GM18499 (cell line): Measurements from ENCODE around the gene STRN4.

Source experiments
- ATAC-seq: cut with Tn5 transposase; IDR thresholded peaks from one replicate; pipeline ENCODE4 v1.9.1; 2021; ENCODE audit warnings: moderate number of reproducible peaks; ENCODE audit not compliant: insufficient read depth, unreplicated experiment

STRN4 gene

DNA sequence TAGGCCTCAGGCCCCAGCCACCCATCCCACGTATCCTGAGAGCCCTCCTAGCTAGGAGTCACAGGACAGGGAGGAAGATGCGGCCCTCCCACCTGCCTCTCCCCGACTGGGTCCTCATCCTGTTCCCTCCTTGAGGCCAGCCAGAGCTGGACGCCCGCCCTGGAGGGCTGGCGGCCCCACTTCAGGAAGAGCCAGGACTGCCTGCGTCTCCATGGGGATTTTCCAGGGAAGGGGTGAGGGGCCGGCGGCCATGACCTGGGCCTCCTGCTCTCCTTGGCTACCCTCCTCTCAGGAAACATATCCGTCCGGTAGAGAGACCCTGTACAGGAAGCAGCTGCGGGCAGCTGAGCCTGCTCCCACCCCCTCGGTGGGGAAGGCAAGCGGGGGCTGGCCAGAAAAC lies 18.0 kb downstream of the STRN4 start:
- no peak for ATAC-seq

DNA sequence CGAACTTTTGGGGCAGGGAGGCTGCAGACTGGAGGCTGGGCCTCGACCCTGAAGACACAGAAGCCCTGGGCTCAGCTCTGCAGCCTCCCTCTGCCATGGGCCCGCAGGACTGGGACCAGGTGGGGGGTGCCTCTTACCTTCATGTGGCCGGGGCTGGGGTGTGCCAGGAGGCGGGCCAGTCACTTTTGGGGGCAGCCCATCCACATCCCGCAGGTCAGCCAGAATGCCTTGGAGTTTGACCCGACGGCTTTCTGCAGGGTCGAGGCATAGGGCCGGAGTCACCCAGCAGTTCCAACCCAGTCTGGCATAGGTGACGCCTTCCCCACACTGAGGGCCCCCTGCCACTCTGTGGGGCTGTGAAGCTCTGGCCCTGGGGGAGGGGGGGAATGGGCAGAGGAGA lies 18.5 kb downstream of the STRN4 start:
- no peak for ATAC-seq

DNA sequence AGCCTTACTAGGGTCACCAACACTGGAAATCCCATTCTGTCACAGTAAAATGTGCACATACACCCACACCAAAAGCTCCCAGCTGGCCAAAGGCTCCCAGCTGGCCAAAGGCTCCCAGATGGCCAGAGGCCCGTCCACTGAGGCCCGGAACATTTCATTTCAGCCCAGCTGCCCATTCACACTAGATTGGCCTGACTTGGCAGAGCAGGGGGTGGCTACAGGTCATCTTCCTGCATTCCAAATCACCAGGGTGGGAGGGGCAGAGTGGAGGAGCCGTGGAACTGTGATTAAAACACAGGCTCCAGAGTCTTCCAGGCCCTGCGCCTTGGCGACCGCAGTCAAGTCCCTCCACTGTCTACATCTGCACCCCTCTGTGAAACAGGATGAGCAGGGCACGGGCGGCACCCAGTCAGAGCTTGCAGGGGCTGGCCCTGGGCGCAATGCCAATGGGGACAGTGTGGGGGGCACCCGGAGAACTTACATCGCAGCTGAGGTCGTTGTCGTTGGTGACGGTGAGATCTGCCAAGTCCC lies 19.2 kb downstream of the STRN4 start:
- no peak for ATAC-seq

DNA sequence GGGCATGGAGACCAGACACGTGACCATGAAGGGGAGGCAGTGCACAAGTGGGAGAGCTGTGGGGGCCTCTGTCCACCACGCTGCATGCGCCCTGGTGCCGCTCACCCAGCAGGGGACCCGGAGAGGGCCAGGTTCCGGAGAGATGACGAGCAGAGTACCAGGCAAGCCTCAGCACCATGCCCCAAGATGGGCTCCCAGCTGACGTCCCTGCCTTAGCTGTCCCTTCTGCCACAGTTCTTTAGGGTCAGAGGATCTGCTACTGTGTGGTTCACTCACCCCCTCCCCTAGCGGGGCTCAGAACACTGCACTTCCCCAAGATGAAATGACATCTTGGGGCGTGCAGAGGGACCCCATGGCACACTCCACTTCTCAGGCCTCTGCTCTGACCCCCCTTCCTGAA lies 19.7 kb downstream of the STRN4 start:
- no peak for ATAC-seq

DNA sequence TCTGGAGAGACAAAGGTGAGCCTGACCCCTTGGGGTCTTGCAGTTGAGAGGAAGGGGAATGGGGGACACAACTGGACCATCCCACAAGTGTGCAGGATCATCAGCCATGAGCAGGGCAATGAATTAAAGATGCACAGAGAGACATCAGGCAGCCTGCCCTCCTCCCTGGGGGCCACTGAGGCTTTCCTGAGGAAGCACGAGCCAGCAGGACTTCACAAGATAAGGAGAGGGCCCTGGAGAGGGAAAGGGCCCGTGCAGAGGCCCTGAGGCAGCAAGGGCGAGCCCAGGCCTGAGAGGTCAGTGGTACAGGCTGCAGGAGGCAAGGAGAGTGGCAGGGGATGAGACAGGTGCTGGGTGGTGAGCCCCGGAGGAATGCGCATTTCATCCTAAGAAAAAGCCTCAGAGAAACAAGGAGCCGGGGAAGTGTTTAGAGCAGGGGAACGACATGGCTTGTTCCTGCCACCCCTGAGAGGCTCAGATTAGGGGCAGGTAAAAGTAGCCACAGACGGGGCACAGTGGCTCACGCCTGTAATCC lies 20.3 kb downstream of the STRN4 start:
- no peak for ATAC-seq

DNA sequence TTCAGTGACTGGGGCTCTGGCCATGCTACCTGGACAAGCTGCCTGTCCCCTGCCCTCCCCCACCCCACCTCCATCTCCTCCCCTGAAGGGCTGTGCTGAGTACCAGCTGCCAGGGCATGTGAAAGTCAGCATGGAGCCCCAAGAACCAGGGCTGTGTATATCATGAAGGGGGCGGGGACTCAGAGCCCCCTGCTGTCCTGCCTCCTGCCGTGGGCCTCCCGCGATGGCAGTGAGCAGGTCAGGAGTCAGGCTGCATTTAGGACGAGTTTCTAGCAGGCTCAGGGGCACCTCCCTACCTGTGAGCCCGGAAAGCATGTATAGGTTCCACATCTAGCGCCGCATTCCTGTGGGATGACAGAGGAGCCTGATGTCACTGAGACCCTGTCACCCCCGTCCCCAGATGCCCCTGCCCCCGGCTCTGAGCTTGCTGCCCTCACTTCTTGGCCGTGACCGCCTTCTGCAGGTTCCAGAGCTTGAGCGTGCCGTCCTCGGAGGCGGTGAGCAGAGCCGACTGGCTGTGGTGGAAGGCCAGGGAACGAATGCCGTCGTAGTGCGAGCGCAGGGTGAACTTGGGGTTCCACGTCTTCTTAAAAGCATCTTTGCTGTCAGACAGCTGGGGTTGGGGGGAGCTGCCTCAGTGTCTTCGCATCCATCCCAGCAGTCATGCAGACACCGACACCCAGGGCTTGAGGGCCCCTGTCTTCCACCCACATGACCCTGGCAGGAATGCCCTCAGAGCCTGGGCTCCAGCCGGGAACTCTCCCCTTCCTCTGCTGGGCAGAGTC lies 21.0 kb downstream of the STRN4 start:
- no peak for ATAC-seq

DNA sequence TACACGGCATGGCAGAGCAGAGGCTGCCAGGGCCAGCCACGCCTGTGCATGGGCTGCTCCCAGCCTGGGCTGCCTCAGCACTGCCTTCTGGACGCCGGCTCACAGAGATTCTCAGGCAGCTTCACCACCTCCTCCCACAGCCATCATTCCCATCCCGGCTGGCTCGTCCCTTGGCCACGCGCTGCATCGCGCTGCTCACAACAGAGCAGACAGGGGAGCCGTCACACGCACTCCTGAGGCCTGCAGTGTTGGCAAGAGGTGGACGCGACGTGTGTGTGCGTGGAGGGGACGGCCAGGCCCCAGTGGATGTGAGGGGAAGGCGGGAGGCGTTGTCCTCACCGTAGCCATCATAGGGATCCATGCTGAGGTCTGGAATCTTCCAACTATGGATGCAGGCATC lies 21.8 kb downstream of the STRN4 start:
- ATAC-seq, result no peak

DNA sequence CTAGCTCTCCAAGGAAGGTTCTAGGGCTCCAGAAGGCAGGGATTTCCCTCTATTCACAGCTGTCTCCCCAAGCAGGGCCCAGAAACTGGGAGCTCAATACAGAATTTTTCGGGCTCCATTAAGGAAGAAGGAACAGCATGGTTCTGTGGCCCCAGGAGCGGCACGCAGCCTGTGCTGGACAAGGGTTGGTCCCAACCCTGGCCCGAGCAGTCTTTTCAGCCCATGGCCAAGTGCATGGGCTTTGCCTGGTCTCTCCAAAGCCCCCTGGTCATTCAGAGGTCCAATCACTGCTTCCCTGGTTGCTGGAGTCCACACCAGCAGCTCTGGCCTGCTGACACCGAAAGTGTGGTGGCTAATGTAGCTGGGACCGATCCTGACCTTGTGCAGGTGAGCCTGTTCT lies 22.8 kb downstream of the STRN4 start:
- no peak for ATAC-seq

DNA sequence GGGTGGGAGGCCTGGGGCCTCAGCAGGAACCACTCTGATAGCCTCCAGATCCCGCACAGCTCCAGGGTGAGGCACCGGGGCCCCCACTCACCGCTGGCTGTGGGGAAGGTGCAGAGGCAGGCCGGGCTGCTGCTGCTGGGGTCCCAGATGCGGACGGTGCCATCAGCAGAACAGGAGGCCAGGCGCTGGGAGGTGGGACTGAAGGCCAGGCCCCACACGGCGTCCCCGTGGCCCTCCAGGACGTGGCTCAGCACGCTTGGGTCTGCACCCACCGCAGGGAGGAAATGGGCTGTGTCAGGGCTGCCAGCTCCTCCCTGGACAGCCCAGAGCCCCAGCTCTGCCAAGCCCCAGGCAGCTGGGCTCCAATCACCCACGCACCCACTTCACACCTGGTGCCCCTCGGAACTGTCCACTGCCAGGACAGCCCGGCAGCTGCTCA lies 23.2 kb downstream of the STRN4 start:
- ATAC-seq, result no peak

DNA sequence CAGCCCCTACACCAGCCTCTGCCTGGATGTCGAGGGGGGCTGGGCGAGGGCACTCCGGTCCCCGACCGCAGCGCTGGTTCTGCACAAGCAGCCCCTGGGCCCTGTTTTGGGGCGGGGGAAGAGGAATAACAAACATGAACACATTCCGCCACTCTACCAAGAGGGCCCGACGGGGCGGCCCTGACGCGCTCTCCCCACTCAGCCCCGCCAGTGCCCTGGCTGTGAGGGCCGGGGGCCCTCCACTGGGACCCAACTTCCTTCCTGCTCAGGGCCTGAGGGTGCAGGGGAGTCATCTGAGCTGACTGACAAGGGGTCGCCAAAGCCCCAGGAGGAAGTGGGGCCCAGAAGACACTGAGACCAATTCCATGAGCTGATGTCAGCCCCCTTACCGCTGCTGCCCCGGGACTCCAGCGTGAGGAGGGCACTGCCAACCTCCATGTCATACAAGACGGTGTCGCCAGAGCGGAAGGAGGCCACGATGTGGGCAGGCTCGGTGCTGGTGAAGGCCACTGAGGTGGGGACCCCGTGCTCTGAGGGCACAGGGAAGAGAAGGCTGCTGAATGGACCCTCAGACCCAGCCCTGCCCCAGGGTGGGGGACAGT lies 23.7 kb downstream of the STRN4 start:
- ATAC-seq, result no peak

DNA sequence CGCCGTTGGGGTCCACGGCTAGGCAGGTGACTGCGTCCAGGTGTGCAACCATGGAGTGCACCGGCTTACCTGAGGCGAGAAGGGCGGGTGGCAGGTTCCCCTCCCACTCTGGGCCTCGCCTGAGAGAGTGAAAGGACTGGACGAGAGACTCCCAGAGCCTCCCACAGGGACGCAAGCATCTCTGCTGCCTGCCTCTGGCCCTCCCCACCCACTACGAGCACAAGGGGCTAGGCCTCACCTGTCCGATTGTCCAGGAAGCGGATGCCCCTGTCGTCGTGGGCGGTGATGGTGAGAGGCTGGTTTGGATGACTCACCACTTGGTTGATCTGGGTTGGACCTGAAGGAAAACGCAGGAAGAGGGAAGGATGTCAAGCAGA lies 24.3 kb downstream of the STRN4 start:
- no peak for ATAC-seq

DNA sequence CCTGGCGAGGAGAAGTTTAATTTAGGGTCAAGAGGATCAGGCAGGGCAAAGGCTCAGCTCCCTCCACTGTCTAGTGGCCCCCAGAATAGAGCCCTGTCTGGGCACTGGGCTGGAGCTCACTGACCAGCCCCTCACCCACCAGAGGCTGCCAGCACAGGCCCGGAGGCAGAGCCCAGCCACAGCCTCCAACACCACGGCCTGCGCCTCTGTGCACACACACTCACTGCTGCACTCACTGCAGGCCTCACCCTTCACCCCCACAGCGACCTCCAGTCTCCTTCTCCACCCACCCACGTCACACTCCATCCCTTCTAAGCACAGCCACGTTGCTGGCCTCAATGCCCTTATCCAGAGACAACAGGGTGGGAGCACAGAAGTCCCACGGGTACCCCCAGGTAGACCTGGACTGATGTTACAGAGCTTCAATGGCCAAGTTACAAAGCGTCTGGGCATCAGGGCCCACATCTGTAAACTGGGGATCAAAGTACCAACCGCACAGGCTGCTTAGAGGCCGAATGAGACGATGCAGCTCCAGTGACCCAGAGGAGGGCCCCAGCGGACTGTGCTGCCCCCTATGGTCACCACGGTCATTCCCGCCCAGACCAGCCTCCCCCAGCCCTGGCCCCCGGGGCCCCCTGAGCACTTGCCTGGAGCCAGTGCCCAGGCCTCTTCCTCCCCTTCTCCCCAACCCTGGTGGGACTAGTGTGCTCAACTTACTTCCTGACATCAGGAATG lies 24.8 kb downstream of the STRN4 start:
- no peak for ATAC-seq

DNA sequence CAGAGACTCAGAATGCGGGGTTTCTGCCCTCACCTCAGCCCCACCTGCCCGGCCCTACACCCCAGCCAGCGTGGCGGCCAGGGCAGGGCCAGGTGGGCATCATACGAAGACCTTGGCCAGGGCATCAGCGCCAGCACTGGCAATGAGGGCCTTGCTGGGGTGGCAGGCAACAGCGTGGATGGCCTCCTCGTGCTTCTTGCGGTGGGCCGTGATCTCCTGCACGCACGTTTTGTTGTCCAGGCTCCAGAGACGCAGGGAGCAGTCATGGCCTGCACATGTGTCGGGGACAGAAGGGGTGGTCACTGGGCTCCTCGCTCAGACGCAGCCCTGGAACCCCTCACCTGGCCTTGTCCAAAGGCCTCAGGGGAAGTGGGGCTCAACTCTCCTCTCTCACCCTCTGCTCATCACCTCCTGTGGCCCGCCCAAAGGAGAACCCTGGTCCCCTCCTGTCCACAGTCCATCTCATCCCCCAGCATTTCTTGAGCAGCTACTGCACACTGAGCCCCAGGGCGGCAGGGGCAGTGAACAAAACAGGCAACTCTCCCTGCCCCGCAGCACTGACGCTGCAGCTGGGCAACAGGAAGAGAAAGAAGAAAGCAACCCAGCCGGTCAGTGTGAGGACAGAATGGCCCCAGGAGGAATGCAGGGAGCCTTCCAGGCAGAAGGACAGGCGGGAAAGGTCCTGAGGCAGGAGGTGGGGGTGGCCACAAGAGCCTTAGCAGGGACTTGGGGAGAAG lies 25.6 kb downstream of the STRN4 start:
- no peak for ATAC-seq

DNA sequence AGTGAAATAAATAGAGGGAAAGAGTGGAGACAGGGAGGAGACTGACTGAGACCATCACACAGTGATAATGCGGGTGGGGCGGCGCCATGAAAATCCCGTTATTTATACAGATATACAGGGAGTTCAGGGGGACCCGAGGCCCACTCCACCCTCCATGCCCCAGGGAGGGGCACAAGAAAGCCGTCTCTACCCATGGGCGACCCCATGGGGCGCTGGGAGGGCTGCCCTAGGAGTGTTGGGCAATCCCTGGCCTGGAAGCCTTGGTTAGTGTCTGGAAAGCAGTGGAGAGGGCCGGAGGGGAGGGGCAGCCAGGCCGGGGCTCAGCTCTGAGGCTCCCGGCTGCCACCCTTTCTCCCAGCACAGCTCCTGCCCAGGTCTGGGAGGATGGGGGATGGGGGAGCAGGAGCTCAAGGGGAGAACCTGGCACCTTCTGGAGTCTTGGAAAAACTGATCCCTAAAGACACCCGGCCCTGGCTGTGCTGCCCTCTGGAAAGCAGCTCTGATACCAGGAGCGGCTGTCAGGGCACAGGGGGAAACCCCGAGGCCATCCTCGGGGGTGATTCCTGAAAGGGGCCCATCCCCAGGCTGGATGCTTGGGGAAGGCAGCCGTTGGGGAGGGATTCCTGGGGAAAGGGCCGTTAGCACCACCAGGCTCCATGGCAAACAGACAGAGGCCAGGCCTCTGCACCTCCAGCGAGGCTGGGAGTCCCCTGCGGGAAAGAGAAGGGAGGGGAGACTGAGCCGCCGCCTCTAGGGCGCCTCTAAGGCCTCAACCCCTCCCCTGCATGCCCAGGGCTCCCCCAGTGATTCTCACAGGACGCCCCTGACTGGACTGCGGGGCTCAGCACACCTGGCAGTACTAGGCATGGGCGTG lies 26.4 kb downstream of the STRN4 start:
- ATAC-seq, result no peak

DNA sequence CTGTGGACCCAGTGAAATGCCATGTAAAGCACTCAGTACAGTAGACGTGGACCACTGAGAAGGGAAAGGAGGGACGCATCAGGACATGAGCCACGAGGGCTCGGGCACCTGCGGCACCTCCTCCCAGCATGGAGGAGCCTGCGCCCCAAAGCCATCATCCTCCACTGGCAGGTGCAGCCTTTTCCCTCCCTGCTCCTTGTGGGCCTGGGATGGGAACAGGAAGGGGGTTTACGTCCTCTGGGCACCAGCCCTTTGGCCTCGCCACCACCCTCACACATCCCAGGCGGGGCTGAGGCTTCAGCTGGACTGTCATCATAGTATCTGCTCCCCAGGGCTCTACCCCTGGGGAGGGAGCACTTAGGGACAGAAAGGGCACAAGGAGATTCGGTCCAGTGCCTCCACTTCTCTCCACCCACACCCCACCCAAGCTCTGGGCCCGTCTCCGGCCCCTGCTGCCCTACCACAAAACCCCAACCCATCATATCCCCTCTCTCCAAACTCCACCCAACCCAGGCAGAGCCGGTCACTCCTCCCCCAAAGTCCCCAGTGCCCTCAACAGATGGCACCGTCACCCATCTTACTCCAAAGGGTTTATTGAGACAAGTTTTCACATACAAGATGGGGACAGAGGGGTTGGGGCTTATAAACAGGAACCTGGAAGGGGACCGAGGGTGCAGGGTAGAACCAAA lies 27.2 kb downstream of the STRN4 start:
- ATAC-seq, result no peak

DNA sequence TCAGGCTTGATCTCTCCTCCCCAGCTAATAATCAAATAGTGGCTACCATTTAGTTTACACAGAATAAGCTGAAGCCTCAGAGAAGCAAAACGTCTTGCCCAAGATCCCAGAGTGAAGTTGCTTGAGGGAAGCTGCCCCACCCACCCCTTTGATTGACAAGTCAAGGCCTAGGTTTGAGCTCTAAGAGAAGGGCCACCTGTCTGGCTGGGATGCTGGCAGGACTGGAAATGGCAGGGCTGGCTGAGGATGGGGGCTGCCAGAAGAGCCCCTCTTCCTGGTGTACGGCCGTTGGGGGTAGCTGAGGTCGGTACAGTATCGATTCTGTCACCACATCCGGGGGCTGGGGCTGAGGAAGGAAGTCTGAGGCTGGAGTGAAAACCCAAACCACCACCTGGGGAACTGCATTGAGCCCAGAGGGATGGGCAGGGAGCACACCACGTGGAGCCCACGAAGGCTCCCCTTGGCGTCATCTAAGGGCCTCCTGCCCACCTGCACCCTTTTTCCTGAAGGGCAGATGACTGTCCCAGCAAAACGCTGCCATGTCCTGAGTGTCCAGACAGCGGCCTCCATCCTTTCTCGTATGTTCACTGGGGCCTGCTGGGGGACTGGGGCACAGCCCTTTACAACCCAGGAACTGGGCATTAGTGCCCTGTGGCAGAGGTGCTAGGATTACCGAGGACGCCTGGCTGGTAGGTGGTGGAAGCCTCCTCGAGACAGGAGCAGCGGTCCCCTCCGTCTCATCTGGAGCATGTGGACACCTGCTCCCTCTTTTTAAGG lies 27.9 kb downstream of the STRN4 start:
- ATAC-seq, result no peak

DNA sequence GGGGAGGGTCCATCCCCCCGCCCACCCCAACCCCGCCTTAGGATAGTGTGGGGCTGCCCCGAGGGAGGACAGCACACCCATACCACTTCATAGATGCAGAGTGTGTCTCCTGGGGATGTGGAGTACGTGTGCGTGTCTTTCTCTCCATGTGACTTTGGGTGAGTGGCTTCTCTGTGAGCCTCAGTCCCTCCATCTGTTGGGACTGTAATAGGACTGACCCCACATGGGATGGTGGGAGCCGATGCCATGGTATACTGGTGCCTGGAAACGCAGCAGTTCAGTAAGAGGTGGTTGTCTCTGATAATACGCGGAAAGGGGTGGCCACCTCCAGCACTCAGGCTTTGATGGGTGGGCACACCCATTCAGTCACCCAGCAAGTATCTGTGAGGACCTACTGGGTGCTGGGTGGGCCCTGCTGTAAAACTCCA lies 28.5 kb downstream of the STRN4 start:
- no peak for ATAC-seq
